AG20443 (cell line): Measurements from ENCODE around the gene ANKRD11.
"Not testable (repeated sequence)": the region's sequence is repeated elsewhere in the genome, so short reads cannot be mapped to it uniquely, and the experiment has no call there.

Experiments used
- DNase-seq: peaks from one replicate; pipeline ENCODE4 v3.0.0; 2012; ENCODE audit warnings: low spot score, mixed read lengths

ANKRD11 gene

GRCh38 chr16:89264800-89265550 lies 225.4 kb downstream of the ANKRD11 start:
- DNase-seq: no peak

GRCh38 chr16:89261691-89262563 lies 228.4 kb downstream of the ANKRD11 start:
- no peak for DNase-seq

- not testable (repeated sequence) for DNase-seq
Observed at GRCh38 chr16:89259901-89260300, 230.5 kb downstream of the ANKRD11 start.

GRCh38 chr16:89257757-89258465 lies 232.4 kb downstream of the ANKRD11 start:
- DNase-seq: no peak

GRCh38 chr16:89257281-89257731 lies 233.1 kb downstream of the ANKRD11 start:
- peak; percentile 63 for DNase-seq

GRCh38 chr16:89256651-89257254 lies 233.6 kb downstream of the ANKRD11 start:
- peak; percentile 87 for DNase-seq

GRCh38 chr16:89253548-89254287 lies 236.6 kb downstream of the ANKRD11 start:
- no peak for DNase-seq

- DNase-seq: no peak
Observed at GRCh38 chr16:89248196-89248982, 242.0 kb downstream of the ANKRD11 start.

GRCh38 chr16:89247734-89248075 lies 242.7 kb downstream of the ANKRD11 start:
- not testable (repeated sequence) for DNase-seq

- peak; percentile 100 for DNase-seq
Observed at GRCh38 chr16:89246903-89247733, 243.2 kb downstream of the ANKRD11 start.

- DNase-seq: no peak
Observed at GRCh38 chr16:89246383-89246902, 243.9 kb downstream of the ANKRD11 start.

GRCh38 chr16:89244754-89245153 lies 245.6 kb downstream of the ANKRD11 start:
- no peak for DNase-seq

GRCh38 chr16:89244264-89244663 lies 246.1 kb downstream of the ANKRD11 start:
- not testable (repeated sequence) for DNase-seq

GRCh38 chr16:89243664-89244063 lies 246.7 kb downstream of the ANKRD11 start:
- no peak for DNase-seq

- no peak for DNase-seq
Observed at GRCh38 chr16:89242795-89243200, 247.6 kb downstream of the ANKRD11 start.

GRCh38 chr16:89241187-89242007 lies 249.0 kb downstream of the ANKRD11 start:
- peak; percentile 74 for DNase-seq

GRCh38 chr16:89237733-89238132 lies 252.6 kb downstream of the ANKRD11 start:
- DNase-seq: no peak
